ENCODE results near the gene ZSCAN22.

GRCh38 chr19:58350871-58351557 is 24.2 kb downstream of the ZSCAN22 start:
- no peak for TF ChIP-seq CTCF (IDR thresholded peaks at IDR 0.05)
- no peak for TF ChIP-seq POLR2AphosphoS5 (IDR thresholded peaks at IDR 0.05; ENCODE audit: insufficient read depth in 1 of 2, low read depth in 1 of 2)

Measured in vagina (tissue), 2 donors.